Thymus (tissue), 11 donors: Measurements from ENCODE around the gene RSPH6A. TPM values are rescaled to one million over a fixed set of nuclear protein-coding genes. Genes with fewer than 3 reads are reported as not detected.

Experiments
- DNase-seq, 9 donors: peaks; one replicate each; pipeline ENCODE4 v3.0.0-alpha.2; 2013; ENCODE audit warnings: low spot score in 9 of 9, low read depth in 6 of 9, missing footprints in 1 of 9
- H3K27ac ChIP-seq, 2 donors: one replicate each; pipeline ENCODE4 v1.5.1; 2013; ENCODE audit warnings: control low read depth in 1 of 2, low read depth in 1 of 2, low read length in 1 of 2, mild to moderate bottlenecking in 1 of 2, moderate library complexity in 1 of 2
- H3K27me3 ChIP-seq, 2 donors: one replicate each; pipeline ENCODE4 v1.5.1; 2013; ENCODE audit warnings: low read length in 1 of 2; ENCODE audit not compliant: control insufficient read depth in 2 of 2, insufficient read depth in 1 of 2
- H3K36me3 ChIP-seq, 2 donors: one replicate each; pipeline ENCODE4 v1.5.1; 2013; ENCODE audit warnings: low read length in 1 of 2, mild to moderate bottlenecking in 1 of 2, moderate library complexity in 1 of 2; ENCODE audit not compliant: control insufficient read depth in 2 of 2, insufficient read depth in 2 of 2
- H3K4me1 ChIP-seq, 2 donors: one replicate each; pipeline ENCODE4 v1.5.1; 2013; ENCODE audit warnings: low read length in 2 of 2; ENCODE audit not compliant: control insufficient read depth in 2 of 2, insufficient read depth in 2 of 2
- H3K4me3 ChIP-seq, 2 donors: one replicate each; pipeline ENCODE4 v1.5.1; 2013; ENCODE audit warnings: low read length in 2 of 2, control low read depth in 1 of 2, mild to moderate bottlenecking in 1 of 2
- H3K9me3 ChIP-seq, 2 donors: one replicate each; pipeline ENCODE4 v1.5.1; 2013; ENCODE audit warnings: low read length in 1 of 2, mild to moderate bottlenecking in 1 of 2; ENCODE audit not compliant: control insufficient read depth in 2 of 2, insufficient read depth in 1 of 2
- WGBS: extraction: QIAGEN DNeasy Blood & Tissue Kit; methylation state at CpG from one replicate; pipeline ENCODE4 v1.1.7; 2013; 5-methylcytosine and 5-hydroxymethylcytosine counted together
- polyA plus RNA-seq: library from polyadenylated mRNA; stranded (reverse); fragments of 200-250 nt; gene quantifications from one replicate; pipeline ENCODE4 v1.2.3, GENCODE V29; 2013
- total RNA-seq: library from RNA; stranded (reverse); fragments of 120-200 nt; gene quantifications from one replicate; pipeline ENCODE4 v1.2.4, GENCODE V29; 2013
- donor health status: healthy.

RSPH6A gene
- total and polyA plus RNA-seq, 2 donors: 0.14 TPM; not detected in 1

- Histone ChIP-seq H3K36me3 (peaks cover 48 to 52% of the 10 kb centered on the region in 2 donors), H3K4me3 (no peak overlapping the region), H3K9me3 (peaks cover 0 to 4% of the 10 kb centered on the region in 2 donors), H3K27ac (no peak overlapping the region), H3K27me3 (peaks cover 0 to 47% of the 10 kb centered on the region in 2 donors), H3K4me1 (peaks cover 5 to 10% of the 10 kb centered on the region in 2 donors)
- no peak for DNase-seq
- WGBS: 97% methylated on average over 21 of the region's 21 CpGs
These were observed 28.6 kb downstream of the RSPH6A start for GRCh38 chr19:45786533-45786894.

- no peak for DNase-seq
- Histone ChIP-seq H3K27me3 (peaks cover 0 to 53% of the 10 kb centered on the region in 2 donors), H3K9me3 (peaks cover 0 to 4% of the 10 kb centered on the region in 2 donors), H3K36me3 (peaks cover 48 to 52% of the 10 kb centered on the region in 2 donors), H3K4me3 (no peak overlapping the region), H3K4me1 (peaks cover 0 to 5% of the 10 kb centered on the region in 2 donors), H3K27ac (no peak overlapping the region)
- WGBS: 97% methylated on average over 57 of the region's 57 CpGs
These were observed 29.2 kb downstream of the RSPH6A start for GRCh38 chr19:45785781-45786532.

GRCh38 chr19:45785097-45785496 lies 30.0 kb downstream of the RSPH6A start:
- 92% methylated on average over 5 of the region's 5 CpGs for WGBS
- H3K27me3 ChIP-seq: peaks cover 1 to 61% of the 10 kb centered on the region in 2 donors
- H3K36me3 ChIP-seq: peaks cover 45 to 52% of the 10 kb centered on the region in 2 donors
- H3K4me1 ChIP-seq: peaks cover 0 to under 1% of the 10 kb centered on the region in 2 donors
- H3K9me3 ChIP-seq: peaks cover 0 to 4% of the 10 kb centered on the region in 2 donors
- DNase-seq: no peak
- H3K27ac ChIP-seq: no peak overlapping the region
- no peak overlapping the region for H3K4me3 ChIP-seq

- H3K4me1 ChIP-seq: peaks cover 6 to 10% of the 10 kb centered on the region in 2 donors
- WGBS: 94% methylated on average over 4 of the region's 4 CpGs
- H3K27ac ChIP-seq: no peak overlapping the region
- peaks cover 37 to 47% of the 10 kb centered on the region in 2 donors for H3K36me3 ChIP-seq
- H3K9me3 ChIP-seq: peaks cover 0 to 4% of the 10 kb centered on the region in 2 donors
- H3K27me3 ChIP-seq: peaks cover 2 to 71% of the 10 kb centered on the region in 2 donors
- no peak for DNase-seq
- no peak overlapping the region for H3K4me3 ChIP-seq
These were observed 31.0 kb downstream of the RSPH6A start for GRCh38 chr19:45784096-45784495.

GRCh38 chr19:45782820-45783785 lies 32.0 kb downstream of the RSPH6A start:
- H3K4me3 ChIP-seq: no peak overlapping the region
- H3K9me3 ChIP-seq: peaks cover 0 to 4% of the 10 kb centered on the region in 2 donors
- H3K36me3 ChIP-seq: peaks cover 28 to 37% of the 10 kb centered on the region in 2 donors
- 90% methylated on average over 26 of the region's 26 CpGs for WGBS
- peaks cover 2 to 72% of the 10 kb centered on the region in 2 donors for H3K27me3 ChIP-seq
- H3K4me1 ChIP-seq: peaks cover 11 to 16% of the 10 kb centered on the region in 2 donors
- H3K27ac ChIP-seq: no peak overlapping the region
- DNase-seq: no peak

GRCh38 chr19:45782162-45782691 lies 32.9 kb downstream of the RSPH6A start, which contains the start of gene DMPK:
TSS of gene DMPK (minus strand) at chr19:45782490. CDS start at chr19:45782352, 138 bp downstream.
- Histone ChIP-seq H3K27me3 (peaks cover 2 to 76% of the 10 kb centered on the region in 2 donors), H3K4me1 (peaks cover 11 to 16% of the 10 kb centered on the region in 2 donors), H3K4me3 (no peak within 1 kb of the TSS), H3K36me3 (peaks cover 30 to 38% of the 10 kb centered on the region in 2 donors), H3K27ac (no peak within 1 kb of the TSS), H3K9me3 (peaks cover 0 to 4% of the 10 kb centered on the region in 2 donors)
- WGBS: 67% methylated on average over 18 of the region's 18 CpGs
- DNase-seq: no peak

GRCh38 chr19:45781214-45782161 lies 33.6 kb downstream of the RSPH6A start:
- WGBS: 84% methylated on average over 17 of the region's 17 CpGs
- Histone ChIP-seq H3K9me3 (peaks cover 0 to 4% of the 10 kb centered on the region in 2 donors), H3K4me1 (peaks cover 11 to 16% of the 10 kb centered on the region in 2 donors)

More at GRCh38 chr19:45781214-45782161, 33.6 kb downstream of the RSPH6A start:
- Histone ChIP-seq H3K4me3 (no peak overlapping the region), H3K36me3 (peaks cover 29 to 37% of the 10 kb centered on the region in 2 donors), H3K27ac (no peak overlapping the region), H3K27me3 (peaks cover 2 to 70% of the 10 kb centered on the region in 2 donors)
- no peak for DNase-seq
